Memory B cell (primary cell): ENCODE data around the gene GASK1B.

Source experiments
- ATAC-seq: fragments of 150-1000 bp; cut with Tn5 transposase; 2 replicates; pipeline ENCODE4 v1.10.0; 2021; ENCODE audit warnings: low read depth, mild to moderate bottlenecking, moderate library complexity
- DNase-seq, 2 donors: peaks; one replicate each; pipeline ENCODE4 v3.0.0; 2022; ENCODE audit warnings: low spot score in 2 of 2
- H3K27ac Mint-ChIP-seq: one replicate; pipeline ENCODE4 v1.8.0; 2022; ENCODE audit warnings: mild to moderate bottlenecking, moderate library complexity, mixed read lengths
- H3K27me3 Mint-ChIP-seq: one replicate; pipeline ENCODE4 v1.8.0; 2022; ENCODE audit warnings: mixed read lengths
- H3K36me3 Mint-ChIP-seq: one replicate; pipeline ENCODE4 v1.8.0; 2022; ENCODE audit warnings: mild to moderate bottlenecking, mixed read lengths
- H3K4me1 Mint-ChIP-seq: one replicate; pipeline ENCODE4 v1.8.0; 2022; ENCODE audit warnings: mixed read lengths
- H3K4me3 Mint-ChIP-seq: one replicate; pipeline ENCODE4 v1.8.0; 2022; ENCODE audit warnings: mild to moderate bottlenecking, moderate library complexity, mixed read lengths
- H3K9me3 Mint-ChIP-seq: one replicate; pipeline ENCODE4 v1.8.0; 2022; ENCODE audit warnings: mixed read lengths

GASK1B gene

GRCh38 chr4:158169931-158170690 lies 2.7 kb downstream of the GASK1B start:
- Mint-ChIP-seq H3K9me3 (no peaks in the 10 kb centered on the region), H3K27me3 (no peaks in the 10 kb centered on the region), H3K36me3 (no peaks in the 10 kb centered on the region), H3K27ac (no peak overlapping the region), H3K4me1 (peaks cover 2% of the 10 kb centered on the region), H3K4me3 (no peak overlapping the region)
- ATAC-seq, result no peak
- DNase-seq, result no peak

- H3K4me1 Mint-ChIP-seq, result peaks cover 2% of the 10 kb centered on the region
- H3K4me3 Mint-ChIP-seq, result no peak overlapping the region
- no peaks in the 10 kb centered on the region for H3K9me3 Mint-ChIP-seq
- no peaks in the 10 kb centered on the region for H3K36me3 Mint-ChIP-seq
- ATAC-seq (no peak), DNase-seq (no peak)
- no peak overlapping the region for H3K27ac Mint-ChIP-seq
- no peaks in the 10 kb centered on the region for H3K27me3 Mint-ChIP-seq
Observed at GRCh38 chr4:158169506-158169905, 3.3 kb downstream of the GASK1B start.

GRCh38 chr4:158168606-158169005 lies 4.2 kb downstream of the GASK1B start:
- DNase-seq (no peak), ATAC-seq (no peak)
- Mint-ChIP-seq H3K36me3 (no peaks in the 10 kb centered on the region), H3K9me3 (no peaks in the 10 kb centered on the region), H3K4me3 (no peak overlapping the region), H3K27me3 (no peaks in the 10 kb centered on the region), H3K4me1 (peaks cover 2% of the 10 kb centered on the region), H3K27ac (no peak overlapping the region)

GRCh38 chr4:158166701-158167100 lies 6.1 kb downstream of the GASK1B start:
- H3K4me1 Mint-ChIP-seq, result no peaks in the 10 kb centered on the region
- H3K27ac Mint-ChIP-seq, result no peak overlapping the region
- no peaks in the 10 kb centered on the region for H3K36me3 Mint-ChIP-seq
- no peak for DNase-seq
- no peaks in the 10 kb centered on the region for H3K9me3 Mint-ChIP-seq
- no peak for ATAC-seq
- peaks cover 2% of the 10 kb centered on the region for H3K27me3 Mint-ChIP-seq
- H3K4me3 Mint-ChIP-seq, result no peak overlapping the region

- Mint-ChIP-seq H3K36me3 (no peaks in the 10 kb centered on the region), H3K4me3 (no peak overlapping the region), H3K27ac (no peak overlapping the region), H3K4me1 (no peaks in the 10 kb centered on the region), H3K9me3 (no peaks in the 10 kb centered on the region), H3K27me3 (peaks cover 2% of the 10 kb centered on the region)
- no peak for ATAC-seq
- DNase-seq, result no peak
Observed at GRCh38 chr4:158164768-158165213, 8.0 kb downstream of the GASK1B start.

GRCh38 chr4:158163941-158164767 lies 8.7 kb downstream of the GASK1B start:
- Mint-ChIP-seq H3K27ac (no peak overlapping the region), H3K4me3 (no peak overlapping the region), H3K36me3 (no peaks in the 10 kb centered on the region), H3K27me3 (peaks cover 2% of the 10 kb centered on the region), H3K4me1 (no peaks in the 10 kb centered on the region), H3K9me3 (no peaks in the 10 kb centered on the region)
- ATAC-seq (no peak), DNase-seq (no peak)

- Mint-ChIP-seq H3K27ac (no peak overlapping the region), H3K27me3 (peaks cover 2% of the 10 kb centered on the region), H3K9me3 (no peaks in the 10 kb centered on the region), H3K4me1 (no peaks in the 10 kb centered on the region), H3K4me3 (no peak overlapping the region), H3K36me3 (no peaks in the 10 kb centered on the region)
- DNase-seq, result no peak
- no peak for ATAC-seq
Observed at GRCh38 chr4:158162631-158163030, 10.2 kb downstream of the GASK1B start.

GRCh38 chr4:158161551-158162354 lies 11.1 kb downstream of the GASK1B start:
- H3K9me3 Mint-ChIP-seq, result no peaks in the 10 kb centered on the region
- no peaks in the 10 kb centered on the region for H3K36me3 Mint-ChIP-seq
- H3K27ac Mint-ChIP-seq, result no peak overlapping the region
- ATAC-seq (no peak), DNase-seq (no peak)
- H3K4me3 Mint-ChIP-seq, result no peak overlapping the region
- H3K4me1 Mint-ChIP-seq, result no peaks in the 10 kb centered on the region
- H3K27me3 Mint-ChIP-seq, result peaks cover 2% of the 10 kb centered on the region

- H3K9me3 Mint-ChIP-seq, result no peaks in the 10 kb centered on the region
- no peaks in the 10 kb centered on the region for H3K4me1 Mint-ChIP-seq
- DNase-seq (no peak), ATAC-seq (no peak)
- H3K27ac Mint-ChIP-seq, result no peak overlapping the region
- peaks cover 2% of the 10 kb centered on the region for H3K27me3 Mint-ChIP-seq
- no peak overlapping the region for H3K4me3 Mint-ChIP-seq
- H3K36me3 Mint-ChIP-seq, result no peaks in the 10 kb centered on the region
Observed at GRCh38 chr4:158159718-158160094, 13.1 kb downstream of the GASK1B start.

GRCh38 chr4:158159054-158159717 lies 13.6 kb downstream of the GASK1B start:
- no peak for ATAC-seq
- H3K4me3 Mint-ChIP-seq, result no peak overlapping the region
- no peaks in the 10 kb centered on the region for H3K36me3 Mint-ChIP-seq
- peaks cover 2% of the 10 kb centered on the region for H3K27me3 Mint-ChIP-seq
- DNase-seq, result no peak
- H3K27ac Mint-ChIP-seq, result no peak overlapping the region
- no peaks in the 10 kb centered on the region for H3K4me1 Mint-ChIP-seq
- no peaks in the 10 kb centered on the region for H3K9me3 Mint-ChIP-seq

GRCh38 chr4:158157412-158157811 lies 15.4 kb downstream of the GASK1B start:
- no peaks in the 10 kb centered on the region for H3K36me3 Mint-ChIP-seq
- no peak for ATAC-seq

GRCh38 chr4:158155656-158156356 lies 17.0 kb downstream of the GASK1B start:
- Mint-ChIP-seq H3K4me1 (no peaks in the 10 kb centered on the region), H3K4me3 (no peak overlapping the region)

More at GRCh38 chr4:158157412-158157811, 15.4 kb downstream of the GASK1B start:
- no peaks in the 10 kb centered on the region for H3K4me1 Mint-ChIP-seq
- H3K27me3 Mint-ChIP-seq, result peaks cover 2% of the 10 kb centered on the region
- peaks cover 2% of the 10 kb centered on the region for H3K9me3 Mint-ChIP-seq
- H3K27ac Mint-ChIP-seq, result no peak overlapping the region
- H3K4me3 Mint-ChIP-seq, result no peak overlapping the region
- no peak for DNase-seq

GRCh38 chr4:158147151-158147550 lies 25.7 kb downstream of the GASK1B start:
- Mint-ChIP-seq H3K27me3 (no peaks in the 10 kb centered on the region), H3K4me3 (no peak overlapping the region), H3K4me1 (no peaks in the 10 kb centered on the region), H3K36me3 (no peaks in the 10 kb centered on the region), H3K9me3 (peaks cover 1% of the 10 kb centered on the region), H3K27ac (no peak overlapping the region)
- ATAC-seq (no peak), DNase-seq (no peak)

More at GRCh38 chr4:158155656-158156356, 17.0 kb downstream of the GASK1B start:
- DNase-seq (no peak), ATAC-seq (no peak)
- H3K27me3 Mint-ChIP-seq, result no peaks in the 10 kb centered on the region
- H3K36me3 Mint-ChIP-seq, result no peaks in the 10 kb centered on the region
- peaks cover 2% of the 10 kb centered on the region for H3K9me3 Mint-ChIP-seq
- no peak overlapping the region for H3K27ac Mint-ChIP-seq
